Retinal pigment epithelial cell (primary cell): ENCODE data around the gene MMP11.

Experiments used
- DNase-seq: peaks from one replicate; pipeline ENCODE4 v3.0.0-alpha.2; 2010; ENCODE audit warnings: low read depth
- H3K4me3 ChIP-seq: 2 replicates; pipeline ENCODE4 v1.5.1; 2011; ENCODE audit warnings: mild to moderate bottlenecking, low read length, control low read depth, moderate library complexity
- TF ChIP-seq, protein P1 (sequence below): conservative IDR thresholded peaks from 2 replicates; pipeline ENCODE4 v1.5.1; 2011; ENCODE audit warnings: low read depth, low read length, control low read depth, inconsistent platforms

MMP11 gene

DNA sequence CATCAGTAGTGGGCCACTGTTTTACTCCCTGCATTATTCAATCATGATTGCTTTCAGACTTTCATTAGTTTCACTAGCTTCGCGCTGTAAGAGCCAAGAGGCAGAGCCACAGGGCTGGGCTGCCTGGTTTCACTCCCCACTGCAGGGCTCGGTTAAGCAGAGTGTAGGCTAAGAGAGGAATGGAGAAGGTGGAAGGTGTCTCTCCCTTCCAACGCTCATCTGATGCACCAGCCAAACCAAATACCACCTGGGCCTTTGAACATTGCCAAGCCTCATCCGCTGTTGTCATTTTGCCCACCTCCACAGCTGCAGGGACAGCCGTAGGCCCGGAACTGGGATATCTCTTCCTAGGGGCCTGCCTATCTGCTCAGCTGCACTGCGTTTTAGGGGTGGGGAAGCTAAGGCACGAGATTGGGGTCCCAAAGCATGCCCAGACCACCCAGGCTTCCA lies 13.6 kb downstream of the MMP11 start:
- DNase-seq, result no peak
- H3K4me3 ChIP-seq, result peak overlapping the region; percentile 41
- TF ChIP-seq, protein P1, sequence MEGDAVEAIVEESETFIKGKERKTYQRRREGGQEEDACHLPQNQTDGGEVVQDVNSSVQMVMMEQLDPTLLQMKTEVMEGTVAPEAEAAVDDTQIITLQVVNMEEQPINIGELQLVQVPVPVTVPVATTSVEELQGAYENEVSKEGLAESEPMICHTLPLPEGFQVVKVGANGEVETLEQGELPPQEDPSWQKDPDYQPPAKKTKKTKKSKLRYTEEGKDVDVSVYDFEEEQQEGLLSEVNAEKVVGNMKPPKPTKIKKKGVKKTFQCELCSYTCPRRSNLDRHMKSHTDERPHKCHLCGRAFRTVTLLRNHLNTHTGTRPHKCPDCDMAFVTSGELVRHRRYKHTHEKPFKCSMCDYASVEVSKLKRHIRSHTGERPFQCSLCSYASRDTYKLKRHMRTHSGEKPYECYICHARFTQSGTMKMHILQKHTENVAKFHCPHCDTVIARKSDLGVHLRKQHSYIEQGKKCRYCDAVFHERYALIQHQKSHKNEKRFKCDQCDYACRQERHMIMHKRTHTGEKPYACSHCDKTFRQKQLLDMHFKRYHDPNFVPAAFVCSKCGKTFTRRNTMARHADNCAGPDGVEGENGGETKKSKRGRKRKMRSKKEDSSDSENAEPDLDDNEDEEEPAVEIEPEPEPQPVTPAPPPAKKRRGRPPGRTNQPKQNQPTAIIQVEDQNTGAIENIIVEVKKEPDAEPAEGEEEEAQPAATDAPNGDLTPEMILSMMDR, result no peak

- peak; percentile 51 for DNase-seq
- peak within 1 kb of the TSS; percentile 60 for H3K4me3 ChIP-seq
- TF ChIP-seq, protein P1, result no peak
These were observed 14.3 kb downstream of the MMP11 start, which contains the start of gene SMARCB1 for GRCh38 chr22:23786752-23787599. TSS of gene SMARCB1 (plus strand) at chr22:23786966. CDS start at chr22:23787170, 204 bp downstream.

GRCh38 chr22:23787600-23787896 lies 14.9 kb downstream of the MMP11 start:
- DNase-seq, result no peak
- peak overlapping the region; percentile 60 for H3K4me3 ChIP-seq
- TF ChIP-seq, protein P1, result no peak

DNA sequence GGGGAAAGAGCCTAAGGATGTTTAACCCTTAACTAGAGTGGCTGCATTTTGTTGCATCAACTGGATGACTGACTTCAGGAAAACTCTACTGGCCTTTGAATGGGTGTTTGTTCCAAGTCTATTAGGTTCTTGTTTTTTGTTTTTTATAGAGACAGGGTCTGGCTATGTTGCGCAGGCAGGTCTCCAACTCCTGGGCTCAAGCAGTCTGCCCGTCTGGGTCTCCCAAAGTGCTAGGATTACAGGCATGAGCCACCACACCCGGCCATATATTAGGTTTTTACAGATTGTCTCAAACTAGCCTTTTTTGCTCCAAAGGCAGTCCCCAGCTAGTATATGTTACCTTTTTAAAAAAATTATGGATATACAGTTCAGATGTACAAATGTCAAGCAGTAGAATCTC lies 15.3 kb downstream of the MMP11 start:
- TF ChIP-seq, protein P1, result no peak
- DNase-seq, result no peak
- H3K4me3 ChIP-seq, result peak overlapping the region; percentile 60

- TF ChIP-seq, protein P1, result no peak
- no peak for DNase-seq
- no peak overlapping the region for H3K4me3 ChIP-seq
These were observed 16.5 kb downstream of the MMP11 start for GRCh38 chr22:23789121-23789520.

DNA sequence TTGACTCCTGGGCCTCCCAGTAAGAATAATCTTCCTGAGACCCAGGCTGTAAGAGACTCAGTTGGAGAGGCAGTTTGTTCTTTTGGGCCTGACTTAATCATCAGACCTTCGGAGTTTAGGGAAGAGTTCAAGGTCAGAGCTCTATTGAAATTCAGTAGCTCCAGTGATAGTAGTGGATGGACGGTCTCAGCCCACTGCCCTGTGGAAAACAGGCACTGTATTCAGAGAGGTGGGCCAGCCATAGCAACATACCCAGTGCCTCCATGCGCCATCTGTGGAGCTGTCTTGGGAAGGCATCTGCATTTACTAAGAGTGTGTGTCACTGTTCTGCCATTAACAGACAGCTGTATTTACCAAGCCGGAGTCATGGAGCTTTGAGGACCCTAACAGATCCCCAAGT lies 17.0 kb downstream of the MMP11 start:
- no peak overlapping the region for H3K4me3 ChIP-seq
- TF ChIP-seq, protein P1, result no peak
- no peak for DNase-seq
